Measurements from ENCODE around the gene ERI2.

DNA sequence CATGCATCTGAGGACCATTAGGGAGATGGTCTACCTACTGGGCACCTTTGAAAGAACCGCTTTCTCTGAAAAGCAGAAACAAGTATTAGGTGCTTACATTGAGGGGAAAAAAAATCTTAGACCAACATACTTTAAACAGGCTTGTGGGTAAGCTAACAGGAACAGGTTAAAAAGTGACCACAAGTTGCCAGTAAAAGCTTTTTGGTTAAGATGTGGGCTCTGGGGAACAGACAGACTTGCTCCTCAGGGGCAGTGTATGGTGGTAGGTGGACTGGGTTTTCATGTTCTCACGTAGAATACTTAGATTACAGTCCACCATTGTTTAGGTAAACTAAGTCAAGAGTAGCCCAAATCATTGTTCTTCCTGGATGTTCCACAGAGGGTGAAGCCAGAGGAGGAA, 41.3 kb upstream of the ERI2 start:
- TF ChIP-seq ARNT (IDR thresholded peaks at IDR 0.05) (no peak), BHLHE40 (IDR thresholded peaks at IDR 0.05; ENCODE audit: borderline replicate concordance) (no peak), TARDBP (IDR thresholded peaks at IDR 0.05) (no peak), FOXK2 (IDR thresholded peaks at IDR 0.05) (no peak), SUZ12 (IDR thresholded peaks at IDR 0.05) (no peak), SP1 (IDR thresholded peaks at IDR 0.05) (no peak), ELF4 (IDR thresholded peaks at IDR 0.05) (no peak), FOXM1 (IDR thresholded peaks at IDR 0.05; ENCODE audit: borderline replicate concordance) (no peak), ZNF384 (IDR thresholded peaks at IDR 0.05) (no peak), NFRKB (IDR thresholded peaks at IDR 0.05) (no peak)
- TF ChIP-seq, protein P1, sequence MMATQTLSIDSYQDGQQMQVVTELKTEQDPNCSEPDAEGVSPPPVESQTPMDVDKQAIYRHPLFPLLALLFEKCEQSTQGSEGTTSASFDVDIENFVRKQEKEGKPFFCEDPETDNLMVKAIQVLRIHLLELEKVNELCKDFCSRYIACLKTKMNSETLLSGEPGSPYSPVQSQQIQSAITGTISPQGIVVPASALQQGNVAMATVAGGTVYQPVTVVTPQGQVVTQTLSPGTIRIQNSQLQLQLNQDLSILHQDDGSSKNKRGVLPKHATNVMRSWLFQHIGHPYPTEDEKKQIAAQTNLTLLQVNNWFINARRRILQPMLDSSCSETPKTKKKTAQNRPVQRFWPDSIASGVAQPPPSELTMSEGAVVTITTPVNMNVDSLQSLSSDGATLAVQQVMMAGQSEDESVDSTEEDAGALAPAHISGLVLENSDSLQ (IDR thresholded peaks at IDR 0.05): no peak

Measured in HEK293T (cell line).